CD14-positive monocyte (primary cell): ENCODE data around the gene EDRF1. TPM values are rescaled to one million over a fixed set of nuclear protein-coding genes. Genes with fewer than 3 reads are reported as not detected.

Experiments used
- DNase-seq, 3 donors: peaks; one replicate each; pipeline ENCODE4 v3.0.0-alpha.2; 2011 to 2022
- H2AFZ ChIP-seq: 2 replicates; pipeline ENCODE4 v1.6.0; 2012; ENCODE audit warnings: mild to moderate bottlenecking, low read depth, low read length, inconsistent platforms; ENCODE audit not compliant: insufficient read depth, poor library complexity, severe bottlenecking
- H3K27ac ChIP-seq, 2 donors: 1 replicate in 1 of 2; 2 replicates in 1 of 2; pipeline ENCODE4 v1.5.1; 2012 to 2013; ENCODE audit warnings: low read length in 2 of 2, control low read depth in 1 of 2, inconsistent platforms in 1 of 2, low read depth in 1 of 2, mild to moderate bottlenecking in 1 of 2
- H3K27me3 ChIP-seq, 2 donors: one replicate each; pipeline versions ENCODE4 v1.6.0 to v1.6.1; 2011 to 2013; ENCODE audit warnings: low read length in 2 of 2; ENCODE audit not compliant: control insufficient read depth in 2 of 2, insufficient read depth in 2 of 2
- H3K36me3 ChIP-seq, 2 donors: replicated peaks in 1 of 2; 1 replicate in 1 of 2; 2 replicates in 1 of 2; pipeline versions ENCODE4 v1.5.1 to v1.6.1; 2012 to 2013; ENCODE audit warnings: low read length in 2 of 2, control low read depth in 1 of 2, inconsistent platforms in 1 of 2, mild to moderate bottlenecking in 1 of 2; ENCODE audit not compliant: insufficient read depth in 2 of 2, control insufficient read depth in 1 of 2
- H3K4me1 ChIP-seq, 2 donors: 1 replicate in 1 of 2; 2 replicates in 1 of 2; pipeline versions ENCODE4 v1.5.1 to v1.6.1; 2012 to 2013; ENCODE audit warnings: low read length in 2 of 2, control low read depth in 1 of 2, inconsistent platforms in 1 of 2, mild to moderate bottlenecking in 1 of 2, moderate library complexity in 1 of 2; ENCODE audit not compliant: insufficient read depth in 2 of 2, control insufficient read depth in 1 of 2
- H3K4me2 ChIP-seq: replicated peaks from 2 replicates; pipeline ENCODE3; 2012; ENCODE audit warnings: low read length, moderate library complexity, mild to moderate bottlenecking; ENCODE audit not compliant: poor library complexity, severe bottlenecking; ENCODE audit errors: extremely low read depth
- H3K4me3 ChIP-seq, 3 experiments: fragments of 200-600 bp in 1 of 3; sonication (generic) in 1 of 3; replicated peaks in 1 of 3; 1 replicate in 2 of 3; 2 replicates in 1 of 3; pipeline ENCODE4 v1.5.1; 2011 to 2013; ENCODE audit warnings: low read length in 3 of 3, mild to moderate bottlenecking in 3 of 3, control low read depth in 2 of 3, low read depth in 2 of 3, inconsistent platforms in 1 of 3, moderate library complexity in 1 of 3
- H3K79me2 ChIP-seq: 2 replicates; pipeline ENCODE4 v1.6.0; 2012; ENCODE audit warnings: mild to moderate bottlenecking, control low read depth, inconsistent platforms, low read length, moderate library complexity; ENCODE audit not compliant: insufficient read depth
- H3K9ac ChIP-seq: 2 replicates; pipeline ENCODE4 v1.6.0; 2017; ENCODE audit warnings: low read length, mild to moderate bottlenecking; ENCODE audit not compliant: insufficient read depth, poor library complexity, severe bottlenecking
- H3K9me3 ChIP-seq, 2 donors: replicated peaks in 1 of 2; 1 replicate in 1 of 2; 2 replicates in 1 of 2; pipeline versions ENCODE4 v1.5.1 to v1.6.1; 2012 to 2013; ENCODE audit warnings: low read length in 2 of 2, control low read depth in 1 of 2; ENCODE audit not compliant: control insufficient read depth in 1 of 2, insufficient read depth in 1 of 2
- H4K20me1 ChIP-seq: 2 replicates; pipeline ENCODE4 v1.6.0; 2012; ENCODE audit warnings: mild to moderate bottlenecking, low read length, control low read depth, moderate library complexity; ENCODE audit not compliant: insufficient read depth
- H3K27ac Mint-ChIP-seq, 7 donors: one replicate each; pipeline ENCODE4 v1.8.0; 2020; ENCODE audit warnings: mild to moderate bottlenecking in 7 of 7, mixed read lengths in 7 of 7, moderate library complexity in 6 of 7, inconsistent platforms in 2 of 7
- H3K27me3 Mint-ChIP-seq, 3 donors: one replicate each; pipeline ENCODE4 v1.8.0; 2021 to 2022; ENCODE audit warnings: low read depth in 3 of 3, mild to moderate bottlenecking in 3 of 3, mixed read lengths in 3 of 3, moderate library complexity in 3 of 3, inconsistent platforms in 1 of 3
- H3K36me3 Mint-ChIP-seq, 2 donors: one replicate each; pipeline ENCODE4 v1.8.0; 2020; ENCODE audit warnings: mixed read lengths in 2 of 2, inconsistent platforms in 1 of 2, mild to moderate bottlenecking in 1 of 2
- H3K4me1 Mint-ChIP-seq: one replicate; pipeline ENCODE4 v1.8.0; 2020; ENCODE audit warnings: mild to moderate bottlenecking, mixed read lengths
- H3K4me3 Mint-ChIP-seq, 2 donors: one replicate each; pipeline ENCODE4 v1.8.0; 2020; ENCODE audit warnings: mild to moderate bottlenecking in 2 of 2, mixed read lengths in 2 of 2, moderate library complexity in 1 of 2
- H3K9me3 Mint-ChIP-seq, 7 donors: one replicate each; pipeline ENCODE4 v1.8.0; 2020 to 2022; ENCODE audit warnings: mixed read lengths in 7 of 7, mild to moderate bottlenecking in 6 of 7, moderate library complexity in 6 of 7, inconsistent platforms in 2 of 7
- CTCF ChIP-seq: fragments of 200-600 bp; IDR thresholded peaks from one replicate; pipeline ENCODE4 v1.8.0; 2022; ENCODE audit warnings: antibody characterized with exemption, mild to moderate bottlenecking
- WGBS: methylation state at CpG from one replicate; pipeline ENCODE4 v1.1.5; 2013; ENCODE audit warnings: missing lambda C conversion rate; ENCODE audit not compliant: insufficient coverage; 5-methylcytosine and 5-hydroxymethylcytosine counted together
- intact Hi-C, 2 donors: fragments of 100-400 bp; cut with micrococcal nuclease; formaldehyde crosslinking; loops; one replicate each; pipeline versions ENCODE4 v1.15.0 to v1.15.1; 2023
- polyA plus RNA-seq, 3 donors: library from polyadenylated mRNA; depleted of rRNA in 1 of 3; unstranded in 2 of 3; stranded (reverse) in 1 of 3; fragments of 300-500 nt in 2 of 3; fragments of >200 nt in 1 of 3; fragmentation: Illumina TruSeq in 2 of 3; gene quantifications; 1 replicate in 2 of 3; 2 replicates in 1 of 3; pipeline ENCODE4 v1.2.3, GENCODE V29; 2012 to 2021

Gene EDRF1
- polyA plus RNA-seq, 3 donors, result 4.6 to 21.4 (median 5.3) TPM

DNA sequence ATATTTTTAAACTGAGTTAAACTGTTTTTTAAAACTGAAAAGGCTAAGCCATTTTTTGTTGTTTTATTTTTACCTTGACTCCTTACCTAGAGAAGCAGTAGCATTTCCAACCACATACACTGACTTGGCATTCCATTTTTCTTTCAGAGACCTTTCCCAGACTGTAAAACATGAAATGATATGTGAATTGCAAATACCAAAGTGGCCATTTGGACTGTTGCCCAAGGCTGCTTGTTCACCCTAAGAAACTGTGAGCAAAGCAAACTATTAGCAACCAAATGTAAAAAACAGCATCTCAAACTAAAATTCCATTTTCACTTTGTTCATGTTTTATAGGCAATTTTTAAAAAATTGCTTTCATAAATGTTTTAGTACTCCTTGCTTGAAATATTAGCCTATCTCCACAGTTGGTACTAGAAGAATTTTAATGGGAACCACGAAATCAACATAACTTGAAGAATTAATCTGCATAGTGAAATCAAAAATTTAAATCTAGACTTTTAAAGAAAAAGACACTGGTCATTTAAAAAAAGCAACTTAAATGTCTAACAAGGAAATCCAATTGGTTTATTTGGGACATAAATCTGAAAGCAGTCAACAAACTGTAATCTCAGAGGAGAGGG is 92.7 kb downstream of the EDRF1 start:
- no peak overlapping the region for H2AFZ ChIP-seq
- Mint-ChIP-seq H3K27ac (no peak overlapping the region), H3K4me3 (no peak overlapping the region), H3K9me3 (peaks cover 0 to 1% (median 0%) of the 10 kb centered on the region in 7 donors), H3K27me3 (peaks cover 0 to 1% (median 0%) of the 10 kb centered on the region in 3 donors), H3K4me1 (no peaks in the 10 kb centered on the region), H3K36me3 (peaks cover 57 to 59% of the 10 kb centered on the region in 2 donors)
- no peak for TF ChIP-seq CTCF
- H3K9me3 ChIP-seq, result no peaks in the 10 kb centered on the region
- H3K27me3 ChIP-seq, result no peaks in the 10 kb centered on the region
- H3K9ac ChIP-seq, result no peak overlapping the region
- H4K20me1 ChIP-seq, result no peaks in the 10 kb centered on the region
- H3K27ac ChIP-seq, result no peak overlapping the region
- no peak overlapping the region for H3K4me2 ChIP-seq
- no peak for DNase-seq
- intact Hi-C loops, result no loop called here
- H3K4me1 ChIP-seq, result no peaks in the 10 kb centered on the region
- peaks cover 49 to 73% of the 10 kb centered on the region in 2 donors for H3K36me3 ChIP-seq
- no peak overlapping the region for H3K4me3 ChIP-seq
- 100% methylated on average over 1 of the region's 1 CpG for WGBS
- H3K79me2 ChIP-seq, result no peaks in the 10 kb centered on the region

Other genes starting within 250 kb of the EDRF1 start
- gene TEX36, start 36.5 kb upstream of the EDRF1 start, polyA plus RNA-seq, result not detected
- gene MMP21, start 56.1 kb downstream of the EDRF1 start, polyA plus RNA-seq, result under 1 TPM in 1 of 3 donors, not detected in 2; 0.28 TPM
- gene UROS, start 103.5 kb downstream of the EDRF1 start, polyA plus RNA-seq, result 10 to 100 TPM; 18.1 to 42.3 (median 39.8) TPM
- gene BCCIP, start 103.8 kb downstream of the EDRF1 start, polyA plus RNA-seq, result 10 to 100 TPM; 16.0 to 61.7 (median 59.3) TPM
- 10 to 100 TPM in 2 of 3 donors, 1 to 10 TPM in 1; 6.0 to 20.5 (median 16.4) TPM for gene DHX32, start 161.6 kb downstream of the EDRF1 start, polyA plus RNA-seq
- under 1 TPM in 1 of 3 donors, not detected in 2; 0.20 TPM for gene FANK1, start 176.9 kb downstream of the EDRF1 start, polyA plus RNA-seq